A549 (cell line): ENCODE data around the gene POLR2J. TPM values are rescaled to one million over a fixed set of nuclear protein-coding genes. Genes with fewer than 3 reads are reported as not detected.

ENCODE experiments used
- ATAC-seq, 2 experiments: fragments of 200-7000 bp in 1 of 2; fragments of >200 bp in 1 of 2; cut with Nextera tagmentation in 1 of 2; cut with Tn5 transposase in 1 of 2; 3 replicates each; pipeline versions ENCODE4 v1.8.0 to v1.9.1; 2018 to 2020; ENCODE audit warnings: mild to moderate bottlenecking in 1 of 2, moderate library complexity in 1 of 2
- CTCF ChIA-PET: fragments of 300-600 bp; sonication (Branson Sonifier 250); formaldehyde crosslinking; extraction: SDS; loops from one replicate; lab custom pipeline; 2021; ENCODE audit warnings: antibody characterized with exemption, inconsistent platforms; lab: Yijun Ruan, JAX
- POLR2A ChIA-PET: fragments of 350-600 bp; formaldehyde crosslinking; extraction: SDS; loops from one replicate; lab custom pipeline; 2021; ENCODE audit warnings: antibody characterized with exemption, inconsistent platforms; lab: Yijun Ruan, JAX
- DNase-seq, 2 experiments: peaks; one replicate each; pipeline versions ENCODE4 v3.0.0 to v3.0.0-alpha.2; 2011 to 2016; ENCODE audit warnings: low read depth in 1 of 2, low spot score in 1 of 2
- FAIRE-seq: peaks from 2 replicates; lab custom pipeline; 2011; peaks lifted over from hg19 to GRCh38; lab: Jason Lieb, UNC
- H3K27ac ChIP-seq, 2 experiments: fragments of >200 bp; sonication (Bioruptor Twin); formaldehyde crosslinking; 3 replicates each; pipeline ENCODE4 v1.5.1; 2016 to 2017
- H3K4me1 ChIP-seq: fragments of >200 bp; sonication (Bioruptor Twin); formaldehyde crosslinking; 3 replicates; pipeline ENCODE4 v1.6.1; 2016
- H3K4me2 ChIP-seq: fragments of >200 bp; sonication (Bioruptor Twin); formaldehyde crosslinking; 3 replicates; pipeline ENCODE4 v1.6.1; 2016
- H3K4me3 ChIP-seq: fragments of >200 bp; sonication (Bioruptor Twin); formaldehyde crosslinking; 3 replicates; pipeline ENCODE4 v1.5.1; 2016
- H3K9me3 ChIP-seq: fragments of >200 bp; sonication (Bioruptor Twin); formaldehyde crosslinking; 3 replicates; pipeline ENCODE4 v1.6.1; 2016
- CBX8 ChIP-seq: fragments of 200-600 bp; sonication (generic); IDR thresholded peaks from 2 replicates; pipeline ENCODE4 v1.6.1; 2016
- CHD4 ChIP-seq: fragments of 200-600 bp; sonication (generic); IDR thresholded peaks from 2 replicates; pipeline ENCODE4 v1.6.1; 2016; ENCODE audit warnings: antibody characterized with exemption, mild to moderate bottlenecking, borderline replicate concordance
- EP300 ChIP-seq, 2 experiments: fragments of >200 bp; sonication (Bioruptor Twin); formaldehyde crosslinking; IDR thresholded peaks; 2 replicates in 1 of 2; 3 replicates in 1 of 2; pipeline ENCODE4 v1.6.1; 2016 to 2017
- FOSL2 ChIP-seq, 2 experiments: fragments of 450-650 bp in 1 of 2; fragments of >200 bp in 1 of 2; sonication (Bioruptor Twin) in 1 of 2; formaldehyde crosslinking; IDR thresholded peaks; 2 replicates each; pipeline versions ENCODE4 v1.5.0 to v1.6.1; 2016 to 2020; ENCODE audit warnings: mild to moderate bottlenecking in 1 of 2, moderate library complexity in 1 of 2
- GATA3 ChIP-seq: IDR thresholded peaks from 2 replicates; pipeline ENCODE4 v1.6.1; 2012; ENCODE audit warnings: borderline replicate concordance
- HDAC2 ChIP-seq: fragments of 200-600 bp; sonication (generic); IDR thresholded peaks from 2 replicates; pipeline ENCODE4 v1.6.1; 2016
- HEYL ChIP-seq: fragments of 250-450 bp; sonication (Bioruptor Pico); IDR thresholded peaks from 2 replicates; pipeline ENCODE4 v1.8.0; 2021; ENCODE audit warnings: mild to moderate bottlenecking, moderate library complexity
- HOXA7 ChIP-seq: fragments of 250-450 bp; sonication (Bioruptor Pico); IDR thresholded peaks from 2 replicates; pipeline ENCODE4 v1.5.0; 2020; ENCODE audit warnings: mild to moderate bottlenecking, moderate library complexity
- HOXB5 ChIP-seq: fragments of 250-450 bp; sonication (Bioruptor Pico); IDR thresholded peaks from 2 replicates; pipeline ENCODE4 v1.5.0; 2020; ENCODE audit warnings: mild to moderate bottlenecking, moderate library complexity
- JUN ChIP-seq, 2 experiments: fragments of >200 bp; sonication (Bioruptor Twin); formaldehyde crosslinking; IDR thresholded peaks; 2 replicates in 1 of 2; 3 replicates in 1 of 2; pipeline ENCODE4 v1.6.1; 2016 to 2017
- JUNB ChIP-seq: fragments of >200 bp; sonication (Bioruptor Twin); formaldehyde crosslinking; IDR thresholded peaks from 2 replicates; pipeline ENCODE4 v1.6.1; 2016
- KDM5A ChIP-seq: fragments of 200-600 bp; sonication (generic); IDR thresholded peaks from 2 replicates; pipeline ENCODE4 v1.6.1; 2016; ENCODE audit warnings: antibody characterized with exemption, mild to moderate bottlenecking
- MAFK ChIP-seq: fragments of 450-650 bp; IDR thresholded peaks from 2 replicates; pipeline ENCODE4 v1.6.1; 2014; ENCODE audit not compliant: partially characterized antibody
- NFE2L2 ChIP-seq: fragments of 150-350 bp; conservative IDR thresholded peaks from 2 replicates; pipeline ENCODE4 v1.6.1; 2014; ENCODE audit warnings: low read length
- NPAS2 ChIP-seq: fragments of 250-450 bp; sonication (Bioruptor Pico); IDR thresholded peaks from 2 replicates; pipeline ENCODE4 v1.8.0; 2022; ENCODE audit warnings: mild to moderate bottlenecking, moderate library complexity, borderline replicate concordance
- NR3C1 ChIP-seq: fragments of >200 bp; sonication (Bioruptor Twin); formaldehyde crosslinking; IDR thresholded peaks from 3 replicates; pipeline ENCODE4 v1.6.1; 2017
- POLR2AphosphoS2 ChIP-seq: conservative IDR thresholded peaks from 2 replicates; pipeline ENCODE4 v1.6.1; 2012; ENCODE audit warnings: low read length, improper control_type of control experiment, inconsistent platforms
- RCOR1 ChIP-seq: fragments of 150-350 bp; IDR thresholded peaks from 2 replicates; pipeline ENCODE4 v1.6.1; 2014; ENCODE audit warnings: antibody characterized with exemption, low read length, low read depth
- RFX5 ChIP-seq: fragments of 450-650 bp; IDR thresholded peaks from 2 replicates; pipeline ENCODE4 v1.7.1; 2014; ENCODE audit warnings: antibody characterized with exemption, mild to moderate bottlenecking, moderate library complexity
- ZFP36 ChIP-seq: fragments of 450-650 bp; IDR thresholded peaks from 2 replicates; pipeline ENCODE4 v1.6.1; 2014; ENCODE audit warnings: borderline replicate concordance; ENCODE audit not compliant: partially characterized antibody
- ZNF302 ChIP-seq: fragments of 250-450 bp; sonication (Bioruptor Pico); IDR thresholded peaks from 2 replicates; pipeline ENCODE4 v1.9.0; 2021; ENCODE audit warnings: inconsistent platforms, mild to moderate bottlenecking, moderate library complexity
- WGBS: methylation state at CpG from one replicate; pipeline ENCODE4 v1.1.6; 2017; ENCODE audit errors: missing lambda C conversion rate; 5-methylcytosine and 5-hydroxymethylcytosine counted together
- polyA plus RNA-seq, 4 experiments: library from polyadenylated mRNA; depleted of rRNA in 3 of 4; stranded (reverse); fragments of >200 nt; fragmentation: RNase III in 1 of 4; extraction: RNeasy Plus Mini Kit Qiagen cat#74134 plus additional on column Dnase treatment in 1 of 4; gene quantifications; 2 replicates in 3 of 4; 3 replicates in 1 of 4; pipeline ENCODE4 v1.2.3, GENCODE V29; 2011 to 2017
- TF ChIP-seq, protein P1 (sequence below): fragments of >200 bp; sonication (Bioruptor Twin); formaldehyde crosslinking; IDR thresholded peaks from 3 replicates; pipeline ENCODE4 v1.5.1; 2016
- TF ChIP-seq, protein P2 (sequence below): IDR thresholded peaks from 2 replicates; pipeline ENCODE4 v1.6.1; 2012
- TF ChIP-seq, protein P3 (sequence below): IDR thresholded peaks from 2 replicates; pipeline ENCODE4 v1.6.1; 2012
- TF ChIP-seq, protein P4 (sequence below): fragments of 200-600 bp; sonication (generic); IDR thresholded peaks from 2 replicates; pipeline ENCODE4 v1.6.1; 2016; ENCODE audit warnings: antibody characterized with exemption, mild to moderate bottlenecking, moderate library complexity

POLR2J gene
- polyA plus RNA-seq, 2 of the 4 experiments (the other 2 are of a cell fraction), result 99.0 to 104 TPM

DNA sequence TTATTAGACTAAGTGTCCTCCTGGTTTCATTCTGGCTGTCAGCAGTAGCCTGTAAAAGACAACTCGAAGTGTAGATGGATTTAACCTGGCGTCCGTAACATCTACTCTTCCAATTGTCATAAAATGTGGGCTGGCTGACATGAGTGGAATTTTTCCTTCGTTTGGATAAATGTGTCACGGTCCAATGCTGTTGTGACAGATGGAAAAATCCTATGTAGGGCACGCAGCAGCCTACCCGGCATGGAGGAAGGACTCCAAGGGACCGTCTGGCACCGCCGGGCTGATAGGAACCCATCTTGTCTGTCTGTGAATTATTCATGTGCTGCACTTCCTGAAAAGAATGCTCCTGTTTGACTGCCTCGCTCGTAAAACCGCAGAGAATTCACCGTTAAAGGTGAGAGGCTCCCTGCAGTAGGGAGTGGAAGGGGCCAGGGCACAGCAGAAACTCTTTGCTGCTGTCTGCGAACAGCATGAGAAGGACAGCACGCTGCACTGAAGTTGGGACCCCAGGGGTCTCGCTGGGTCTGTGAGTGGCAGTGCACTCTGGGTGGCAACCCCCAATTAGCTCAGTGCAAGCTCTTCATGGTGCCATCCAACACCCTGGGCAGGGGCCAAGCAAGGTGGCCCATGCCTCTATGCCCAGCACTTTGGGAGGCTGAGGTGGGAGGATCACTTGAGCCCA is 47.0 kb downstream of the POLR2J start:
- POLR2A ChIA-PET, result no interaction called here
- Histone ChIP-seq H3K27ac (peak overlapping the region in 1 of 2 experiments; percentile 98; a peak in 2 of 6 replicates), H3K4me1 (peaks cover 30% of the 10 kb centered on the region), H3K4me3 (no peak overlapping the region), H3K9me3 (no peaks in the 10 kb centered on the region), H3K4me2 (no peak overlapping the region)
- TF ChIP-seq HDAC2 (no peak), HOXA7 (CRISPR knock-in tag) (no peak), KDM5A (no peak), RFX5 (no peak), ZNF302 (CRISPR knock-in tag) (no peak), GATA3 (no peak), HEYL (CRISPR knock-in tag) (no peak), POLR2AphosphoS2 (no peak), RCOR1 (no peak), HOXB5 (CRISPR knock-in tag) (no peak), CHD4 (no peak), NPAS2 (no peak), ZFP36 (no peak), CBX8 (no peak)
- TF ChIP-seq, protein P1, sequence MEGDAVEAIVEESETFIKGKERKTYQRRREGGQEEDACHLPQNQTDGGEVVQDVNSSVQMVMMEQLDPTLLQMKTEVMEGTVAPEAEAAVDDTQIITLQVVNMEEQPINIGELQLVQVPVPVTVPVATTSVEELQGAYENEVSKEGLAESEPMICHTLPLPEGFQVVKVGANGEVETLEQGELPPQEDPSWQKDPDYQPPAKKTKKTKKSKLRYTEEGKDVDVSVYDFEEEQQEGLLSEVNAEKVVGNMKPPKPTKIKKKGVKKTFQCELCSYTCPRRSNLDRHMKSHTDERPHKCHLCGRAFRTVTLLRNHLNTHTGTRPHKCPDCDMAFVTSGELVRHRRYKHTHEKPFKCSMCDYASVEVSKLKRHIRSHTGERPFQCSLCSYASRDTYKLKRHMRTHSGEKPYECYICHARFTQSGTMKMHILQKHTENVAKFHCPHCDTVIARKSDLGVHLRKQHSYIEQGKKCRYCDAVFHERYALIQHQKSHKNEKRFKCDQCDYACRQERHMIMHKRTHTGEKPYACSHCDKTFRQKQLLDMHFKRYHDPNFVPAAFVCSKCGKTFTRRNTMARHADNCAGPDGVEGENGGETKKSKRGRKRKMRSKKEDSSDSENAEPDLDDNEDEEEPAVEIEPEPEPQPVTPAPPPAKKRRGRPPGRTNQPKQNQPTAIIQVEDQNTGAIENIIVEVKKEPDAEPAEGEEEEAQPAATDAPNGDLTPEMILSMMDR, result no peak
- peak; percentile 7 to 16; a peak in 3 of 6 replicates for ATAC-seq
- CTCF ChIA-PET, result interaction anchor here (0.6 to 1.6 kb wide), 2 partner anchors 19 to 31 kb away, joined by 3 read pairs; no protein-coding TSS in a partner anchor
- no peak for FAIRE-seq
- DNase-seq, result peak in 1 of 2 experiments; percentile 50
- 67% methylated on average over 17 of the region's 17 CpGs for WGBS

DNA sequence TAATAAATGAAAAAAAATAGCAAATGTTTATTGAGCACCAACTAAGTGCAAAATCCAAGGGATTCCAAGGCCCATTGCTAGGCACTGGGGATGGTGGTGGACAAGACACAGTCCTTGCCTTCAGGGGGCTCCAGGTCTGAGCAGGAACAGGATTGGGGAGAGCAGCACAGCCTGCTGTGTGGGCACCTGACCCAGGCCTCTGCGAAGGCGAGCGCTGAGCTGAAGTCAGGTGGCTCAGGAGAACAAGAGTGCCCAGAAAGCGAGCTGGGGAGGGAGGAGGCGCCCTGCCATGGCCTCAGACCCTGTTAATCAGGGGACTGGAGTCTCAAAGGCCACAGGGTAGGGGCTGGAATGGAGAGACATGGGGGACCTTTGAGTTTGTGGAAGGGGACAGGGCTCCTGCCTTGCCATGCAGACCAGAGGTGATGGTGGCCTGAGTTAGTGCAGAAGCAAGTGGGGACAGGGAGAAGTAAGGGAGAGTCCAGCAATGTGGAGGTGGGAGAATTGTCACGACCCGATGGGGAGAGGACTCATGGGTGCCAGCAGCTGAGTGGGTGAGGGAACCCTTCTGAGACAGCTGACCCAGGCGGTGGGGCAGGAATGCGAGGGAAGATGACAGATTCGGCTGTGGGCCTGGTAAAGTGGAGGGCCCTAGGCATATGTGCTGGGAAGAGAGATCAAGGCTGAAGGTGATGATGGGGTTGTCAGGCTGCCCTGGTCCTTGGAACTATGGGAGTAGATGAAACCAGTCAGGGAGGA is 49.4 kb downstream of the POLR2J start:
- TF ChIP-seq, protein P2, sequence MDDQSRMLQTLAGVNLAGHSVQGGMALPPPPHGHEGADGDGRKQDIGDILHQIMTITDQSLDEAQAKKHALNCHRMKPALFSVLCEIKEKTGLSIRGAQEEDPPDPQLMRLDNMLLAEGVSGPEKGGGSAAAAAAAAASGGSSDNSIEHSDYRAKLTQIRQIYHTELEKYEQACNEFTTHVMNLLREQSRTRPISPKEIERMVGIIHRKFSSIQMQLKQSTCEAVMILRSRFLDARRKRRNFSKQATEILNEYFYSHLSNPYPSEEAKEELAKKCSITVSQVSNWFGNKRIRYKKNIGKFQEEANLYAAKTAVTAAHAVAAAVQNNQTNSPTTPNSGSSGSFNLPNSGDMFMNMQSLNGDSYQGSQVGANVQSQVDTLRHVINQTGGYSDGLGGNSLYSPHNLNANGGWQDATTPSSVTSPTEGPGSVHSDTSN, result no peak
- TF ChIP-seq FOSL2 (IDR thresholded peaks at IDR 0.05), result no peak
- no peak for TF ChIP-seq FOSL2 (CRISPR knock-in tag; IDR thresholded peaks at IDR 0.05)
- no peak for TF ChIP-seq RCOR1
- no peak for TF ChIP-seq MAFK
- no peak for TF ChIP-seq NFE2L2
- TF ChIP-seq, protein P3, sequence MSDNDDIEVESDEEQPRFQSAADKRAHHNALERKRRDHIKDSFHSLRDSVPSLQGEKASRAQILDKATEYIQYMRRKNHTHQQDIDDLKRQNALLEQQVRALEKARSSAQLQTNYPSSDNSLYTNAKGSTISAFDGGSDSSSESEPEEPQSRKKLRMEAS, result no peak
- WGBS, result 95% methylated on average over 10 of the region's 10 CpGs
- peaks cover 22% of the 10 kb centered on the region for H3K4me1 ChIP-seq
- CTCF ChIA-PET, result interaction anchor here (0.7 to 1.4 kb wide), 2 partner anchors 24 to 41 kb away, joined by 3 read pairs; no protein-coding TSS in a partner anchor
- ATAC-seq (no peak), DNase-seq (no peak), FAIRE-seq (no peak)
- H3K4me2 ChIP-seq, result no peak overlapping the region
- no peaks in the 10 kb centered on the region for H3K9me3 ChIP-seq
- H3K27ac ChIP-seq, result no peak overlapping the region
- no peak overlapping the region for H3K4me3 ChIP-seq
- POLR2A ChIA-PET, result no interaction called here

DNA sequence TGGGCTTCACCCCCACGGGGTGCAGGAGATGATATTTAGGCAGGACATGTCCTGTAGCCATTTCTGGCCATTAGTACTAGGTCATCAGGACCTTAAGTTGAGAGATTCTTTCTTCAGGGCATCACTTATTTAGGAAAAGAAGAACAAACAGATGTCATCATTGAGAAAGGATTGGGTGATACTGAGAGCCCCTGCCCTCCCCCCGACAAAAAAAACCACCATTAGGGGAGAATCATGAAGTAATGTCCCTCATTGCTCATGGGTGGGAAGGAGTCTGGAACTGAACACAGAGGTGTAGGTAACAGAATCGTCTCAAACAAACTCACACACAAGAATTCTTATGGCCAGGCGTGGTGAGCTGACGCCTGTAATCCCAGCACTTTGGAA is 51.7 kb downstream of the POLR2J start:
- 83% methylated on average over 5 of the region's 5 CpGs for WGBS
- no peaks in the 10 kb centered on the region for H3K9me3 ChIP-seq
- no peak for TF ChIP-seq FOSL2 (IDR thresholded peaks at IDR 0.05)
- no peak for TF ChIP-seq FOSL2 (CRISPR knock-in tag; IDR thresholded peaks at IDR 0.05)
- TF ChIP-seq CHD4, result no peak
- no peak for TF ChIP-seq NR3C1
- no peak for TF ChIP-seq JUN (IDR thresholded peaks at IDR 0.05)
- no peak for TF ChIP-seq EP300 (IDR thresholded peaks at IDR 0.05)
- TF ChIP-seq HDAC2, result no peak
- TF ChIP-seq MAFK, result no peak
- no peak for TF ChIP-seq HEYL (CRISPR knock-in tag)
- no peak for TF ChIP-seq JUNB
- TF ChIP-seq, protein P4, sequence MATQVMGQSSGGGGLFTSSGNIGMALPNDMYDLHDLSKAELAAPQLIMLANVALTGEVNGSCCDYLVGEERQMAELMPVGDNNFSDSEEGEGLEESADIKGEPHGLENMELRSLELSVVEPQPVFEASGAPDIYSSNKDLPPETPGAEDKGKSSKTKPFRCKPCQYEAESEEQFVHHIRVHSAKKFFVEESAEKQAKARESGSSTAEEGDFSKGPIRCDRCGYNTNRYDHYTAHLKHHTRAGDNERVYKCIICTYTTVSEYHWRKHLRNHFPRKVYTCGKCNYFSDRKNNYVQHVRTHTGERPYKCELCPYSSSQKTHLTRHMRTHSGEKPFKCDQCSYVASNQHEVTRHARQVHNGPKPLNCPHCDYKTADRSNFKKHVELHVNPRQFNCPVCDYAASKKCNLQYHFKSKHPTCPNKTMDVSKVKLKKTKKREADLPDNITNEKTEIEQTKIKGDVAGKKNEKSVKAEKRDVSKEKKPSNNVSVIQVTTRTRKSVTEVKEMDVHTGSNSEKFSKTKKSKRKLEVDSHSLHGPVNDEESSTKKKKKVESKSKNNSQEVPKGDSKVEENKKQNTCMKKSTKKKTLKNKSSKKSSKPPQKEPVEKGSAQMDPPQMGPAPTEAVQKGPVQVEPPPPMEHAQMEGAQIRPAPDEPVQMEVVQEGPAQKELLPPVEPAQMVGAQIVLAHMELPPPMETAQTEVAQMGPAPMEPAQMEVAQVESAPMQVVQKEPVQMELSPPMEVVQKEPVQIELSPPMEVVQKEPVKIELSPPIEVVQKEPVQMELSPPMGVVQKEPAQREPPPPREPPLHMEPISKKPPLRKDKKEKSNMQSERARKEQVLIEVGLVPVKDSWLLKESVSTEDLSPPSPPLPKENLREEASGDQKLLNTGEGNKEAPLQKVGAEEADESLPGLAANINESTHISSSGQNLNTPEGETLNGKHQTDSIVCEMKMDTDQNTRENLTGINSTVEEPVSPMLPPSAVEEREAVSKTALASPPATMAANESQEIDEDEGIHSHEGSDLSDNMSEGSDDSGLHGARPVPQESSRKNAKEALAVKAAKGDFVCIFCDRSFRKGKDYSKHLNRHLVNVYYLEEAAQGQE, result no peak

More for the DNA sequence above, 51.7 kb downstream of the POLR2J start:
- H3K27ac ChIP-seq, result no peak overlapping the region
- no peak overlapping the region for H3K4me3 ChIP-seq
- ATAC-seq (no peak), FAIRE-seq (no peak), DNase-seq (no peak)
- no peak overlapping the region for H3K4me2 ChIP-seq
- CTCF ChIA-PET, result no interaction called here
- H3K4me1 ChIP-seq, result peaks cover 8% of the 10 kb centered on the region
- POLR2A ChIA-PET, result no interaction called here
